Suprapubic skin (tissue), 4 donors: ENCODE measurements around the gene ANKRD33.

Experiments used
- EP300 ChIP-seq: sonication (generic); formaldehyde crosslinking; IDR thresholded peaks from one replicate; pipeline ENCODE4 v1.6.1; 2017; ENCODE audit warnings: antibody characterized with exemption
- POLR2A ChIP-seq, 2 donors: fragments of 450-650 bp; IDR thresholded peaks; one replicate each; pipeline ENCODE4 v1.6.1; 2017; ENCODE audit warnings: antibody characterized with exemption in 2 of 2, mild to moderate bottlenecking in 2 of 2, moderate library complexity in 2 of 2
- POLR2AphosphoS5 ChIP-seq, 3 donors: sonication (generic); formaldehyde crosslinking; IDR thresholded peaks; one replicate each; pipeline ENCODE4 v1.6.1; 2017; ENCODE audit warnings: antibody characterized with exemption in 3 of 3
- TF ChIP-seq, protein P1 (sequence below), 2 donors: fragments of 200-600 bp in 1 of 2; fragments of 450-650 bp in 1 of 2; sonication (generic) in 1 of 2; IDR thresholded peaks; one replicate each; pipeline ENCODE4 v1.5.1; 2016 to 2019; ENCODE audit warnings: antibody characterized with exemption in 2 of 2, mild to moderate bottlenecking in 1 of 2, moderate library complexity in 1 of 2

DNA sequence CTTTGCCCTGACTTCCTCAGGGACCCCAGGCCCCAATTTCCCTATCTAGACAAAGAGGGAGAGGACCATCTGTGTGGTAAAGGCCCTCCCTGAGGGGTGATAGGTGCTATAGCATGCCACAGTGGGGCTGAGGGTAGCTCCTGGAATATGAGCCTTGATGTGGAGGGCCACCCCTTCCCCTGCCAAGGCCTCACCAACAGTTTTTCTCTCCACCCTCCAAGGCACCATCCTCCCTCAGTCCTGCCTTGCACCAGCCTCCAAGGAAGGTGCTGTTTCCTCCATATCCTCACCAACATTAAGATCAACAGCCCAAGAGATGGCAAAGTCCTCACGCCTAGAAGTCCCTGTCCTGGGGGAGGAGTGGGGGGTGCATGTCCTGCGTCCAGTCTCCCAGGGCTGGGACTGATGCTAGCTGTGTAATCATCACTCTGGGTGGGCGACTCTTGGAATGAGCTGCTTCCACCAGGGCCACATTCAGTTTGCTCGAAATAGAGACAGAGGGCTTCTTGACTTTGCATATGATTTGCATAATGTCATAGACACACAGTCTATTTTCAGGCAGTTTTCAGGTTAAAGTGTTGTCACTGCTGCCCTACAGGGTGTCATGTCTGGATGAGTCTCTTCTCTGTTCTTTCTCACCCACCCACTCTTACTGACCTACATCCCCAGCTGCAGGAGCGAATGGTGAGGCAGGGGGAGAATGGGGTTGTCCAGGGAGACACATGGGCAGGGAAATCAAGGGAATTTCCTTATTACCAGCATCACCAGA lies 36.8 kb downstream of the ANKRD33 start:
- TF ChIP-seq, protein P1, sequence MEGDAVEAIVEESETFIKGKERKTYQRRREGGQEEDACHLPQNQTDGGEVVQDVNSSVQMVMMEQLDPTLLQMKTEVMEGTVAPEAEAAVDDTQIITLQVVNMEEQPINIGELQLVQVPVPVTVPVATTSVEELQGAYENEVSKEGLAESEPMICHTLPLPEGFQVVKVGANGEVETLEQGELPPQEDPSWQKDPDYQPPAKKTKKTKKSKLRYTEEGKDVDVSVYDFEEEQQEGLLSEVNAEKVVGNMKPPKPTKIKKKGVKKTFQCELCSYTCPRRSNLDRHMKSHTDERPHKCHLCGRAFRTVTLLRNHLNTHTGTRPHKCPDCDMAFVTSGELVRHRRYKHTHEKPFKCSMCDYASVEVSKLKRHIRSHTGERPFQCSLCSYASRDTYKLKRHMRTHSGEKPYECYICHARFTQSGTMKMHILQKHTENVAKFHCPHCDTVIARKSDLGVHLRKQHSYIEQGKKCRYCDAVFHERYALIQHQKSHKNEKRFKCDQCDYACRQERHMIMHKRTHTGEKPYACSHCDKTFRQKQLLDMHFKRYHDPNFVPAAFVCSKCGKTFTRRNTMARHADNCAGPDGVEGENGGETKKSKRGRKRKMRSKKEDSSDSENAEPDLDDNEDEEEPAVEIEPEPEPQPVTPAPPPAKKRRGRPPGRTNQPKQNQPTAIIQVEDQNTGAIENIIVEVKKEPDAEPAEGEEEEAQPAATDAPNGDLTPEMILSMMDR (IDR thresholded peaks at IDR 0.05) = no peak
- TF ChIP-seq POLR2AphosphoS5 (IDR thresholded peaks at IDR 0.05) (no peak), POLR2A (IDR thresholded peaks at IDR 0.05) (no peak), EP300 (no peak)
